Measurements from ENCODE around the gene NCOR2. TPM values are rescaled to one million over a fixed set of nuclear protein-coding genes. Genes with fewer than 3 reads are reported as not detected.

Gene NCOR2
- total RNA-seq, 2 donors from 2014 or later = 125 to 142 TPM

DNA sequence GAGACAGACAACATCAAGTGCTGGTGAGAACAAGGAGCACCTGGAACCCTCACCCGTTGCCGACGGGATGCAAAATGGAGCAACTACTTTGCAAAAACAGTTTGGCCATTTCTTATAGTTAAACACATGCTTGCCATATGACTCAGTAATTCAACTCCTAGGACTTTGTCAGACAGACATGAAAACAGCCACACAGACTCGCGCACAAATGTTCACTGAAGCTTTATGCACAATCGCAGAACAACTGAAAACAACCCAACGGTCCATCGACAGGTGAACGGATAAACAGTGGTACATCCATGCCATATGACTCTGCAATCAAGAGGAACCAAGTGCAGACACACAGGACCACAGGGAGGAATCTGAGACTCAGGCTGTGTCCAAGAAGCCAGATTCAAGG is 30.8 kb downstream of the NCOR2 start:
- no peaks in the 10 kb centered on the region for H3K9me3 Mint-ChIP-seq
- peaks cover 34% of the 10 kb centered on the region for H3K4me1 Mint-ChIP-seq (ENCODE audit: low read depth)
- H3K27ac Mint-ChIP-seq = no peak overlapping the region
- ATAC-seq (replicated peaks in 1 of 2) (no peak), DNase-seq (no peak)
- peaks cover 1% of the 10 kb centered on the region in 2 donors for H3K36me3 Mint-ChIP-seq (ENCODE audit: insufficient read depth in 2 of 2)
- no peak overlapping the region for H3K4me3 Mint-ChIP-seq
- no peaks in the 10 kb centered on the region for H3K27me3 Mint-ChIP-seq (ENCODE audit: low read depth)

- ATAC-seq (replicated peaks in 1 of 2) (no peak), DNase-seq (no peak)
- H3K4me1 Mint-ChIP-seq (ENCODE audit: low read depth) = peaks cover 38% of the 10 kb centered on the region
- H3K27ac Mint-ChIP-seq = no peak overlapping the region
- H3K27me3 Mint-ChIP-seq (ENCODE audit: low read depth) = no peaks in the 10 kb centered on the region
- no peak overlapping the region for H3K4me3 Mint-ChIP-seq
- H3K9me3 Mint-ChIP-seq = no peaks in the 10 kb centered on the region
- peaks cover 1% of the 10 kb centered on the region in 2 donors for H3K36me3 Mint-ChIP-seq (ENCODE audit: insufficient read depth in 2 of 2)
These were observed 32.4 kb downstream of the NCOR2 start for GRCh38 chr12:124534776-124535740.

- Mint-ChIP-seq H3K27me3 (ENCODE audit: low read depth) (no peaks in the 10 kb centered on the region), H3K9me3 (no peaks in the 10 kb centered on the region), H3K4me3 (no peak overlapping the region), H3K4me1 (ENCODE audit: low read depth) (peaks cover 28% of the 10 kb centered on the region), H3K36me3 (ENCODE audit: insufficient read depth in 2 of 2) (peaks cover 1% of the 10 kb centered on the region in 2 donors), H3K27ac (no peak overlapping the region)
- no peak for DNase-seq
- no peak for ATAC-seq (replicated peaks in 1 of 2)
These were observed 34.0 kb downstream of the NCOR2 start for GRCh38 chr12:124533456-124533855.

DNA sequence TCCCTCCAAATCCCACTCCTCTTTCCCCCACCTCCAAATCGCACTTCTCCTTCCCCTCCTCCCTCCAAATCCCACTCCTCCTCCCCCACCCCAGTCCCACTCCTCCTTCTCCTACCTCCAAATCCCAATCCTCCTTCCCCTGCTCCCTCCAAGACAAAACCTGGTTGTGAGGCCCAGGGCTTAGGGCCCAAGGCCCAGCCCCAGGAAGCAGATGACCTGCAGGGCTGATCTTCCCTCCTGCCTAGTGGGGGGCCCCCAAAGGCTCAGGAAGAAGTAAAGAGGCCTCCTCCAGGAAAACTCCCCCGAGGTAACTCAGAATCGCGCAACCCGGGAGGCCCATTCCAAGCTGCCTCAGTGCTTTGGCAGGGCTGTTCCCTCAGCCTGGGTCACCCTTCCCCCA is 34.4 kb downstream of the NCOR2 start:
- H3K27me3 Mint-ChIP-seq (ENCODE audit: low read depth) = no peaks in the 10 kb centered on the region
- no peak overlapping the region for H3K4me3 Mint-ChIP-seq
- ATAC-seq (replicated peaks in 1 of 2) (no peak), DNase-seq (no peak)
- no peak overlapping the region for H3K27ac Mint-ChIP-seq
- H3K4me1 Mint-ChIP-seq (ENCODE audit: low read depth) = peaks cover 30% of the 10 kb centered on the region
- H3K36me3 Mint-ChIP-seq (ENCODE audit: insufficient read depth in 2 of 2) = peaks cover 1% of the 10 kb centered on the region in 2 donors
- H3K9me3 Mint-ChIP-seq = no peaks in the 10 kb centered on the region

DNA sequence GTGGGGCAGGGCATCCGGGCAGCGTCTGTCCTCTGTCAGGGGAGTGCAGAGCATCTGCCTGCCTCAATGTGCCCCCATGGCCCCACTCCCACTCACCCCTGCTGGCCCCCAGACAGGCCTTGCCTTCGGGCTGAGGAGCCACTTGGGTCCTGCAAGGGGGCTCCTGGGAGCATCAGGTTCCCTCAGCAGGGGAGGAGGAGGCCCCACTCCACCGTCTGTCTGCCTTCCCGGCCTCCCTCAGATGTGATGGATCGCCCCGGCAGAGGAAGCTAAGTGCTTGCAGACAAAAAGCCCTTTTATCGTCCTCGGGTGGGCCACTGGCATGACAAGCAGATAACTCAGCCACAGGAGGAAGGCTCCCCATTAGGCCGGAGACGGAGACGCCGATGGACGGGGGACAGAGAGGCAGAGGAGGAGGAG is 35.1 kb downstream of the NCOR2 start:
- Mint-ChIP-seq H3K4me1 (ENCODE audit: low read depth) (peaks cover 32% of the 10 kb centered on the region), H3K4me3 (no peak overlapping the region)

DNA sequence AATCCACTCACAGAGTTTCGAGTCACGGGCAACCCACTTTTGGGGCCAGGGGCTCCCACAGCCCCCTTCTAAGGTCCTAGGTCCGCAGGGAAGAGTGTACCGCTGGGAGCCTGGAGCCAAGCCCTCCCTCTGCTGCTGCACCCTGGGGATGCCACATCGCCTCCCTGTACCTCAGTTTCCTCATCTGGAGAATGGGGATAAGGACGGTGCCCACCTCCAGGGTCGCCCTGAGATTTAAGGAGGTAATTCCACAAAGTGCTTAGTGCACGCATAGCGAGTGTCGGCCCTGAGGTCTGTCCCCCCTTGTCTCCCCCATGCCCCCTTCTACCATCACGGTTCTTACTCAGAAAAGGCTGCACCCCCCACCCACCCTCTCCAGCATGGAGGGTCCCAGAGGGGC is 35.5 kb downstream of the NCOR2 start:
- Mint-ChIP-seq H3K27ac (no peak overlapping the region), H3K36me3 (ENCODE audit: insufficient read depth in 2 of 2) (peaks cover 1% of the 10 kb centered on the region in 2 donors), H3K27me3 (ENCODE audit: low read depth) (no peaks in the 10 kb centered on the region), H3K4me1 (ENCODE audit: low read depth) (peaks cover 31% of the 10 kb centered on the region), H3K9me3 (no peaks in the 10 kb centered on the region), H3K4me3 (no peak overlapping the region)
- ATAC-seq (replicated peaks in 1 of 2) = no peak
- no peak for DNase-seq

More for the DNA sequence above, 35.1 kb downstream of the NCOR2 start:
- H3K36me3 Mint-ChIP-seq (ENCODE audit: insufficient read depth in 2 of 2) = peaks cover 1% of the 10 kb centered on the region in 2 donors
- H3K27ac Mint-ChIP-seq = no peak overlapping the region
- DNase-seq (no peak), ATAC-seq (replicated peaks in 1 of 2) (no peak)
- H3K27me3 Mint-ChIP-seq (ENCODE audit: low read depth) = no peaks in the 10 kb centered on the region
- H3K9me3 Mint-ChIP-seq = no peaks in the 10 kb centered on the region

- ATAC-seq (replicated peaks in 1 of 2) = no peak
- no peak for DNase-seq
- Mint-ChIP-seq H3K27ac (no peak overlapping the region), H3K4me1 (ENCODE audit: low read depth) (peaks cover 25% of the 10 kb centered on the region), H3K36me3 (ENCODE audit: insufficient read depth in 2 of 2) (peaks cover 1% of the 10 kb centered on the region in 2 donors), H3K27me3 (ENCODE audit: low read depth) (no peaks in the 10 kb centered on the region), H3K4me3 (no peak overlapping the region), H3K9me3 (no peaks in the 10 kb centered on the region)
These were observed 36.1 kb downstream of the NCOR2 start for GRCh38 chr12:124531281-124531745.

GRCh38 chr12:124530637-124531263 is 36.7 kb downstream of the NCOR2 start:
- ATAC-seq (replicated peaks in 1 of 2) (no peak), DNase-seq (no peak)
- peaks cover 22% of the 10 kb centered on the region for H3K4me1 Mint-ChIP-seq (ENCODE audit: low read depth)
- H3K27me3 Mint-ChIP-seq (ENCODE audit: low read depth) = no peaks in the 10 kb centered on the region
- no peaks in the 10 kb centered on the region for H3K9me3 Mint-ChIP-seq
- H3K36me3 Mint-ChIP-seq (ENCODE audit: insufficient read depth in 2 of 2) = peaks cover 1% of the 10 kb centered on the region in 2 donors
- no peak overlapping the region for H3K4me3 Mint-ChIP-seq
- no peak overlapping the region for H3K27ac Mint-ChIP-seq

DNA sequence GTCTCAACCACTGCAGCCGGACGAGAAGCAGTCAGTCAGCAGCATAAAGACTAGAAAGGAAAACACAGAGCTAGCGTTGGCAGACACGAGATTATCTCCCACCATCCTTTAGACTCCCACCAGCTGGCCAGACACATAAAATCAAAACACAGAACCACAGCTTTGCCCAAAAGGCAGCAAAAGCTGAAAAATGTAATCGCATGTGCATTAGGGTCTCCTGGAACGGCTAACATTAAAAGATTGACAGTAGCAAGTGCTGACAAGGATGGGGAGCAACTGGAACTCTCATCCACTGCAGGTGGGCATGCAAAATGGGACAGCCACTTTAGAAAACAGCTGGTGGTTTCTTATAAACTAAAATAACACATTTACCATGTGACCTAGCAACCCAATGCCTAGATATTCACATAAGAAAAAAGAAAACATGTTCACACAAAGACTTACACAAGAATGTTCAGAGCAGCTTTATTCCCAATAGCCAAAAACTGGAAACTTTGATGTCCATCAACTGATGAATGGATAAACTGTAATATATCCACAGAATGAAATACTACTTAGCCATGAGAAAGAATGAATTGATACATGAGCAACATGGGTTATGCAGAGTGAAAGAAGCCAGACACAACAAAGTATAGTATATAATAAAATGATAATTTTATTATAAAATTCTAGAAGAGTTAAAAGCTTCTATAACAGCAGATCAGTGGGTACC is 37.7 kb downstream of the NCOR2 start:
- no peak for ATAC-seq (replicated peaks in 1 of 2)
- Mint-ChIP-seq H3K36me3 (ENCODE audit: insufficient read depth in 2 of 2) (peaks cover 1% of the 10 kb centered on the region in 2 donors), H3K9me3 (no peaks in the 10 kb centered on the region), H3K27me3 (ENCODE audit: low read depth) (no peaks in the 10 kb centered on the region), H3K27ac (no peak overlapping the region), H3K4me3 (no peak overlapping the region), H3K4me1 (ENCODE audit: low read depth) (peaks cover 25% of the 10 kb centered on the region)
- DNase-seq = no peak

DNA sequence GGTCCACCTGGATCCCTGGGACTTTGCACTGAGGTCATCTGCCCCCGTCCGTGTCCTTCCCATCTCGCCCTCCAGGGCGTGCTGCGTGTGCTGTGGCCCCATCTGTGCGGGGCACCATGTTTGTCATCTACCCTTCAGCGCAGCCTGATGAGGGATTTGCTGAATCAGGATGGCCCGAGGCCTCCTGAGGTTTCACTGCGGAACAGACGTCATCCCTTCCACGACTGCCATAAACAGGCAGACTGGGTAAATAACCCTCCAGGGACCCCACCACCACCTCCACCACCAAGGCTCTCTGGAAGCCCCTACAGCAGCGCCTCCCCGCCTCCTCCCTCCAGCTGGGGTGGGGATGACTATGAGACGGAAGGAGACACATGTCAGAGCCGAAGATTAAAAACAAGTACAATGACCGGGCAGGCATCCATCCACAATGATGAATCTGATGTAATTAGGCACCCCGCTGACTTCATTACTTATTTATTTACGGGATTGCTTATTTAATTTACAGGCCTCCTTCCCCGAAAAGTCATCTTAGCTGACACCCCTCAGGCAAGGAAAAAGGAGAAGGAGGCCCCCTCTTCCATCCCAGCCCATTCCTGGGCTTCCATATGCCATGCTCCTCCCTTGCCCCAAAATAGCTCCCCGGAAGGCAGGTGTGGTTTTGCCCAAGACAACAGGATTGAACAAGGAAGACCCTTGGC is 39.4 kb downstream of the NCOR2 start:
- H3K4me1 Mint-ChIP-seq (ENCODE audit: low read depth) = peaks cover 35% of the 10 kb centered on the region
- H3K27ac Mint-ChIP-seq = no peak overlapping the region
- no peaks in the 10 kb centered on the region for H3K36me3 Mint-ChIP-seq (ENCODE audit: insufficient read depth in 2 of 2)
- no peak for DNase-seq
- no peaks in the 10 kb centered on the region for H3K27me3 Mint-ChIP-seq (ENCODE audit: low read depth)
- no peaks in the 10 kb centered on the region for H3K9me3 Mint-ChIP-seq
- H3K4me3 Mint-ChIP-seq = no peak overlapping the region
- ATAC-seq (replicated peaks in 1 of 2) = no peak

GRCh38 chr12:124525927-124526692 is 41.3 kb downstream of the NCOR2 start:
- ATAC-seq (replicated peaks in 1 of 2) = no peak
- DNase-seq = no peak
- peaks cover 51% of the 10 kb centered on the region for H3K4me1 Mint-ChIP-seq (ENCODE audit: low read depth)
- H3K9me3 Mint-ChIP-seq = no peaks in the 10 kb centered on the region
- no peaks in the 10 kb centered on the region for H3K36me3 Mint-ChIP-seq (ENCODE audit: insufficient read depth in 2 of 2)
- no peak overlapping the region for H3K4me3 Mint-ChIP-seq
- no peaks in the 10 kb centered on the region for H3K27me3 Mint-ChIP-seq (ENCODE audit: low read depth)
- no peak overlapping the region for H3K27ac Mint-ChIP-seq

- no peak overlapping the region for H3K27ac Mint-ChIP-seq
- DNase-seq (no peak), ATAC-seq (replicated peaks in 1 of 2) (no peak)
- no peaks in the 10 kb centered on the region for H3K27me3 Mint-ChIP-seq (ENCODE audit: low read depth)
- peaks cover 52% of the 10 kb centered on the region for H3K4me1 Mint-ChIP-seq (ENCODE audit: low read depth)
- no peaks in the 10 kb centered on the region for H3K9me3 Mint-ChIP-seq
- H3K4me3 Mint-ChIP-seq = no peak overlapping the region
- H3K36me3 Mint-ChIP-seq (ENCODE audit: insufficient read depth in 2 of 2) = no peaks in the 10 kb centered on the region
These were observed 42.0 kb downstream of the NCOR2 start for GRCh38 chr12:124525455-124525854.

Measured in activated T-cell treated with anti-CD3 and anti-CD28 coated beads, Interleukin-2, amount 50 U/mL, for 72 hours (primary cell).